Trophoblast cell (in vitro differentiated cells and primary cell): ENCODE results near the gene SMAP2.
A peak's percentile ranks its signal among the peaks of the same experiment; 100 is the strongest.

Source experiments
- DNase-seq, 2 donors: peaks; one replicate each; pipeline ENCODE4 v3.0.0-alpha.2; 2016
- H2AFZ ChIP-seq: 2 replicates; pipeline ENCODE4 v1.6.1; 2013; ENCODE audit warnings: low read length, moderate library complexity, mild to moderate bottlenecking; ENCODE audit not compliant: insufficient read depth, poor library complexity
- H2AK5ac ChIP-seq: 2 replicates; pipeline ENCODE4 v1.6.1; 2013; ENCODE audit warnings: mild to moderate bottlenecking, low read length
- H2BK120ac ChIP-seq: 2 replicates; pipeline ENCODE4 v1.6.1; 2013; ENCODE audit warnings: low read length, mild to moderate bottlenecking, moderate library complexity; ENCODE audit not compliant: insufficient read depth, poor library complexity
- H2BK12ac ChIP-seq: 2 replicates; pipeline ENCODE4 v1.6.1; 2013; ENCODE audit warnings: mild to moderate bottlenecking, low read length, moderate library complexity
- H2BK5ac ChIP-seq: 2 replicates; pipeline ENCODE4 v1.6.1; 2013; ENCODE audit warnings: low read length, low read depth, moderate library complexity, mild to moderate bottlenecking; ENCODE audit not compliant: poor library complexity
- H3K14ac ChIP-seq: 2 replicates; pipeline ENCODE4 v1.6.1; 2013; ENCODE audit warnings: mild to moderate bottlenecking, low read length
- H3K18ac ChIP-seq: 2 replicates; pipeline ENCODE4 v1.6.1; 2013; ENCODE audit warnings: mild to moderate bottlenecking, low read length
- H3K23ac ChIP-seq: 2 replicates; pipeline ENCODE4 v1.6.1; 2013; ENCODE audit warnings: low read length
- H3K27ac ChIP-seq: 2 replicates; pipeline ENCODE4 v1.5.1; 2013; ENCODE audit warnings: low read depth, mild to moderate bottlenecking, inconsistent platforms, low read length, moderate library complexity
- H3K27me3 ChIP-seq: 2 replicates; pipeline ENCODE4 v1.6.1; 2013; ENCODE audit warnings: inconsistent platforms, mild to moderate bottlenecking, low read length, moderate library complexity; ENCODE audit not compliant: insufficient read depth
- H3K36me3 ChIP-seq, 2 experiments: 1 replicate in 1 of 2; 2 replicates in 1 of 2; pipeline ENCODE4 v1.6.1; 2013; ENCODE audit warnings: low read length in 2 of 2, mild to moderate bottlenecking in 2 of 2, moderate library complexity in 1 of 2; ENCODE audit not compliant: insufficient read depth in 2 of 2, control insufficient read depth in 1 of 2
- H3K4ac ChIP-seq: 2 replicates; pipeline ENCODE4 v1.6.1; 2013; ENCODE audit warnings: low read depth, mild to moderate bottlenecking, low read length, moderate library complexity
- H3K4me1 ChIP-seq, 2 experiments: 1 replicate in 1 of 2; 2 replicates in 1 of 2; pipeline ENCODE4 v1.6.1; 2013; ENCODE audit warnings: low read length in 2 of 2, mild to moderate bottlenecking in 2 of 2, moderate library complexity in 1 of 2; ENCODE audit not compliant: insufficient read depth in 2 of 2, control insufficient read depth in 1 of 2
- H3K4me2 ChIP-seq: 2 replicates; pipeline ENCODE4 v1.6.1; 2013; ENCODE audit warnings: inconsistent platforms, mild to moderate bottlenecking, low read length, moderate library complexity
- H3K4me3 ChIP-seq: 2 replicates; pipeline ENCODE4 v1.5.1; 2013; ENCODE audit warnings: mild to moderate bottlenecking, low read depth, low read length, inconsistent platforms
- H3K79me1 ChIP-seq: one replicate; pipeline ENCODE4 v1.6.1; 2013; ENCODE audit warnings: low read length
- H3K79me2 ChIP-seq: 2 replicates; pipeline ENCODE4 v1.6.1; 2013; ENCODE audit warnings: low read length, mild to moderate bottlenecking; ENCODE audit not compliant: control insufficient read depth, insufficient read depth, poor library complexity
- H3K9ac ChIP-seq: 2 replicates; pipeline ENCODE4 v1.6.1; 2013; ENCODE audit warnings: mild to moderate bottlenecking, low read length
- H3K9me3 ChIP-seq: 2 replicates; pipeline ENCODE4 v1.6.1; 2013; ENCODE audit warnings: low read depth, mild to moderate bottlenecking, control low read depth, inconsistent platforms, low read length; ENCODE audit not compliant: insufficient read depth
- H4K12ac ChIP-seq: 2 replicates; pipeline ENCODE4 v1.6.1; 2013; ENCODE audit warnings: low read depth, mild to moderate bottlenecking, low read length, moderate library complexity
- H4K8ac ChIP-seq: 2 replicates; pipeline ENCODE4 v1.6.1; 2013; ENCODE audit warnings: low read depth, mild to moderate bottlenecking, low read length, moderate library complexity
- H4K91ac ChIP-seq: one replicate; pipeline ENCODE4 v1.6.1; 2013; ENCODE audit warnings: low read depth, mild to moderate bottlenecking, low read length, moderate library complexity
- WGBS: extraction: QIAGEN DNeasy Blood & Tissue Kit; methylation state at CpG from one replicate; pipeline ENCODE4 v1.1.7; 2013; ENCODE audit warnings: missing lambda C conversion rate; ENCODE audit not compliant: insufficient read length, insufficient coverage; ENCODE audit errors: extremely low coverage; 5-methylcytosine and 5-hydroxymethylcytosine counted together

SMAP2 gene

DNA sequence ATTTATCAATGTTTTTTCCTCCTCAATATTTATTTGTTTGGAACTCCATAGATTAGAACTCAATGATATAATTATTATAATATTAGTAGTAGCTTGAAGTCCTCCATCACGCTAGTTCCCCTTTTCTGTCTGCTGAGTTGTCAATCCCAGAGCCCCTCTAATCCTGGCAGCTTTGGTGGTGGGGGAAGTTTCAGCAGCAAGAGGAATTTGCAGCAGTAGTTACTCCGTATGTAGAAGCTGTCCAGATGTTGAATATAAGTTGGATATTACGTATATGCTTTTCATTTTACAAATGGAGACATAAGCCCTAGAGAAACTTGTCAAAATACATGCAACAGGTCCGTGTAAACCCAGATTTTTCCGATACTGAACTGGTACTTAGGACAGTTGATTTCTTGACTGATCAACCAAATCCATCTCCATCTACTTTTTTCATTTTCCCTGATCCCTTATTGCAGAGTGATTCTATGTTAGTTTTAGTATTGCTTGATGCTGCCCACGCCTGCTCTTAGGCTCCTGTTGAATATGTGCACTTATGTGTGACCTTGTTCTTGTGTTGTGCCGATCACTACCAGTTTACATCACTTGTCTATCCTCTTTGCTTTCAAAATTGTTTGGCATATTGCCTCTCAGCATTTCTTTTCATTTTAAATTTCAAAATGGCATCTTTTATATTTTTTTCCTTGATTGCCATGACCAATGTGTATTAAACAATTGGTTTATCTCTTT lies 28.1 kb downstream of the SMAP2 start:
- H3K36me3 ChIP-seq: no peaks in the 10 kb centered on the region
- H4K91ac ChIP-seq: no peak overlapping the region
- H3K27ac ChIP-seq: no peak overlapping the region
- H4K12ac ChIP-seq: no peak overlapping the region
- no peak overlapping the region for H2BK5ac ChIP-seq
- H3K27me3 ChIP-seq: no peaks in the 10 kb centered on the region
- no CpG with 5 or more reads among the region's 7 CpGs for WGBS
- no peak overlapping the region for H3K14ac ChIP-seq
- DNase-seq: no peak
- H3K4me2 ChIP-seq: no peak overlapping the region
- no peak overlapping the region for H3K23ac ChIP-seq
- no peak overlapping the region for H2AK5ac ChIP-seq
- no peak overlapping the region for H3K4ac ChIP-seq
- no peaks in the 10 kb centered on the region for H3K79me2 ChIP-seq
- H3K4me3 ChIP-seq: no peak overlapping the region
- no peak overlapping the region for H2BK120ac ChIP-seq
- H3K4me1 ChIP-seq: no peaks in the 10 kb centered on the region
- no peaks in the 10 kb centered on the region for H3K79me1 ChIP-seq
- H3K18ac ChIP-seq: no peak overlapping the region
- no peak overlapping the region for H4K8ac ChIP-seq
- no peak overlapping the region for H2BK12ac ChIP-seq
- H3K9me3 ChIP-seq: no peaks in the 10 kb centered on the region
- no peak overlapping the region for H2AFZ ChIP-seq
- H3K9ac ChIP-seq: no peak overlapping the region

DNA sequence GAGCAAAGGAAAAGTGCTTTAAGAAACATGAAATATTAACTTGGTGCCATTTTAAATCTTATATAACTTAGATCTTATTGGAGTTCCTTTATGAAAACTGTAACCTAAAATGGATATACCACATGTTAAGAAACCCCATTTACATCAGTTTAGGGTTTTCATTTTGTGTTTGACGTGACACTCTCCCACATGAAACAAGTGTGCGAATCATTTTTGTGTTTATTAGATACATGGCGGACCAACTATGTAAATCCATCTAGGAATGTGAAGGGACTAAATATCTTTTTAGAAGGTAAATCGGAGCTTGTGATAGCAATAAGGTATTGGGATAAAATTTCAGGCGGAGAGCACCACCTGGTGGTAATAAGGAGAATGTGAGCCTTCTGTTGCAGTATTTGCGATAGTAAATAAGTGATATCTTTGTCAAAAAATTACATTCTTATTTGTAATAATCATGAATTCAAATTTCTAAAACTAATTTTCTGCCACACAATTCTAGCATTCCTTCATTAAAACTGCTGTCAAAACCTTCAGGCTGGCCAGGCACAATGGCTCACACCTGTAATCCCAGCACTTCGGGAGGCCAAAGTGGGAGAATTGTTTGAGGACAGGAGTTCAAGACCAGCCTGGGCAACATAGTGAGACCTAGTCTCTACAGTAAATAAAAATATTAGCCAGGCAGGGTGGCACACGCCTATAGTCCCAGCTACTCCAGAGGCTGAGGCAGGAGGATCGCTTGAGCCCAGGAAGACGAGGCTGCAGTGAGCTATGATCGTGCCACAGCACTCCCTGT lies 31.3 kb downstream of the SMAP2 start:
- Histone ChIP-seq H3K18ac (no peak overlapping the region), H3K4me3 (no peak overlapping the region), H3K27ac (no peak overlapping the region), H3K79me1 (no peaks in the 10 kb centered on the region), H2BK120ac (no peak overlapping the region), H3K79me2 (no peaks in the 10 kb centered on the region), H4K91ac (no peak overlapping the region), H3K27me3 (no peaks in the 10 kb centered on the region), H2BK12ac (no peak overlapping the region), H4K12ac (no peak overlapping the region), H2BK5ac (no peak overlapping the region), H4K8ac (no peak overlapping the region), H2AFZ (no peak overlapping the region), H3K36me3 (no peaks in the 10 kb centered on the region), H3K9ac (no peak overlapping the region), H2AK5ac (no peak overlapping the region), H3K4ac (no peak overlapping the region), H3K4me1 (no peaks in the 10 kb centered on the region), H3K23ac (no peak overlapping the region), H3K14ac (no peak overlapping the region), H3K4me2 (no peak overlapping the region), H3K9me3 (no peaks in the 10 kb centered on the region)
- WGBS: no CpG with 5 or more reads among the region's 11 CpGs
- peak; percentile 8 to 78 for DNase-seq

DNA sequence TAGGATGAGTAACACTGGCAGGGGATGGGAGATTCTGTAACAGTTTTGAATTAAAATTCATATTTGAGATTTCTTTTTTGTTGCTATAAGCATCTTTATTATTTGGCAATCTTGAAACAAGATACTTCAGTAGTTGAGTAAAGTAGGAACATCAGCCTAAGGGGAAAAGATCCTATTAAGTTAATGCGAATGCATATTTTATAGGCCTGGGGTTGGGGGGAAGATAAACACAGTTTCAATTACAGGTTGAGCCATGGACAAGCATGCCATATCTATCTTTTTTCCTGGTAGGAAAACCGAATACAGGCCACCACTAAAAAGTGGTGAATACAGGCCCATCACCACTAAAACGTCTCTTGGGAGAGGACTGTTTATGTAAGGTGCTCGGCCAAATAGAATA lies 32.3 kb downstream of the SMAP2 start:
- no peak overlapping the region for H4K12ac ChIP-seq
- H3K4me3 ChIP-seq: no peak overlapping the region
- H3K79me2 ChIP-seq: no peaks in the 10 kb centered on the region
- H3K4ac ChIP-seq: no peak overlapping the region
- H2BK12ac ChIP-seq: no peak overlapping the region
- H3K18ac ChIP-seq: no peak overlapping the region
- H4K8ac ChIP-seq: no peak overlapping the region
- H3K23ac ChIP-seq: no peak overlapping the region
- no peak overlapping the region for H3K9ac ChIP-seq
- no peaks in the 10 kb centered on the region for H3K4me1 ChIP-seq
- no peak overlapping the region for H3K4me2 ChIP-seq
- no peak overlapping the region for H2BK120ac ChIP-seq
- H4K91ac ChIP-seq: no peak overlapping the region
- H2BK5ac ChIP-seq: no peak overlapping the region
- H3K36me3 ChIP-seq: no peaks in the 10 kb centered on the region
- H2AFZ ChIP-seq: no peak overlapping the region
- no peaks in the 10 kb centered on the region for H3K27me3 ChIP-seq
- no peak overlapping the region for H3K27ac ChIP-seq
- no peak overlapping the region for H3K14ac ChIP-seq
- no peaks in the 10 kb centered on the region for H3K79me1 ChIP-seq
- no peak overlapping the region for H2AK5ac ChIP-seq
- no peak for DNase-seq
- WGBS: no CpG with 5 or more reads among the region's 4 CpGs
- H3K9me3 ChIP-seq: no peaks in the 10 kb centered on the region

DNA sequence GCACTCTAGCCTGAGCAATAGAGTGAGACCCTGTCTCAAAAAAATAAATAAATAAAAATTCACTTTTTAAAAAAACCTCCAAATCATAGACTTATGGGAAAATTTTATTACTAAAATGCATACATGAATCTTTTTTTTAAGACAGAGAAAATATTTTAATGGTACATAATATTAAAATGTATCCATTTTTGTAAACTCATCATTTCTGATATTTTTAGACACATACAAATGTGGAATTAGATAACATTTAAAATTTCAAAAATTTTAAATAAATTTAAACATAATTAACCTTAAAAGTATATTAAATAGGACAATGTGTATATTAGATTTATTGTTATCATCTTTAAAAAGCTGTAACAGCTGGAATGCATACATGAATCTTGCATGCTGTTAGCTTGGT lies 33.9 kb downstream of the SMAP2 start:
- no peak for DNase-seq
- no peak overlapping the region for H2BK12ac ChIP-seq
- no peaks in the 10 kb centered on the region for H3K9me3 ChIP-seq
- H3K4me1 ChIP-seq: no peaks in the 10 kb centered on the region
- H2BK120ac ChIP-seq: no peak overlapping the region
- H3K79me1 ChIP-seq: no peaks in the 10 kb centered on the region
- no peak overlapping the region for H3K4ac ChIP-seq
- no peak overlapping the region for H3K4me3 ChIP-seq
- H3K14ac ChIP-seq: no peak overlapping the region
- no peaks in the 10 kb centered on the region for H3K36me3 ChIP-seq
- H3K9ac ChIP-seq: no peak overlapping the region
- no peak overlapping the region for H2AFZ ChIP-seq
- no peak overlapping the region for H3K4me2 ChIP-seq
- H4K91ac ChIP-seq: no peak overlapping the region
- H4K8ac ChIP-seq: no peak overlapping the region
- H2BK5ac ChIP-seq: no peak overlapping the region
- no peaks in the 10 kb centered on the region for H3K27me3 ChIP-seq
- no peak overlapping the region for H3K18ac ChIP-seq
- no peaks in the 10 kb centered on the region for H3K79me2 ChIP-seq
- H3K23ac ChIP-seq: no peak overlapping the region
- no peak overlapping the region for H2AK5ac ChIP-seq
- no peak overlapping the region for H4K12ac ChIP-seq
- no peak overlapping the region for H3K27ac ChIP-seq
